ENCODE measurements around the gene MAGED1. TPM values are rescaled to one million over a fixed set of nuclear protein-coding genes. Genes with fewer than 3 reads are reported as not detected.

The MAGED1 gene
- total and polyA plus RNA-seq, 2 donors (not counting 1 experiment from before 2014, with no cell fraction given), result 28.3 to 29.1 TPM

DNA sequence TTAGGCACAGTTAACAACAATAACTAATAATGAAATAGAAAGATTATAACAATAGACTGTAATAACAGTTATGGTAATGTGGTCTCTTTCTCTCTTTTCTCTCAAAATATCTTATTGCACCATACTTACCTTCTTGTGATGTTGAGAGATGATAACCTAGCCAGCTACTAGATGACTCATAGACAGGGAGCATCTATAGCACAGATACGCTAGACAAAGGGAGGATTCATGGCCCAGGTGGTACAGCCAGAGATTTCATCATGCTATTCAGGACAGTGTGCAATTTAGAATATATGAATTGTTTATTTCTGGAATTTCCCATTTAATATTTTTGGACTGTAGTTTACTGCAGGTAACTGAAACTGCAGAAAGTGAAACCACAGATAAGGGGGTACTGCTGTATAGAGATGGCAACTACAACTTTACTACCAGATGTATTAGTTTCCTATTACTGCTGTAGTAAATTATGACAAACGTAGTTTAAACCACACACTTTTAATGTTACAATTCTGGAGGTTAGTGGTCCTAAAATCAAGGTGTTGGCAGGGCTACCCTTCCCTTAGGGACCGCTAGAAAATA lies 41.8 kb upstream of the MAGED1 start:
- Mint-ChIP-seq H3K27ac (no peak overlapping the region), H3K9me3 (ENCODE audit: insufficient read depth) (no peaks in the 10 kb centered on the region), H3K4me3 (no peak overlapping the region), H3K4me1 (peaks cover 6% of the 10 kb centered on the region), H3K27me3 (no peaks in the 10 kb centered on the region)
- Histone ChIP-seq H4K20me1 (ENCODE audit: control insufficient read depth, insufficient read depth, low read length, poor library complexity, severe bottlenecking) (no peaks in the 10 kb centered on the region), H3K79me2 (ENCODE audit: control insufficient read depth, insufficient read depth, low read length) (no peaks in the 10 kb centered on the region), H2AFZ (ENCODE audit: insufficient read depth, low read depth, low read length, poor library complexity, severe bottlenecking) (no peak overlapping the region), H3K36me3 (replicated peaks in 1 of 2; ENCODE audit: control extremely low read depth in 1 of 2, control insufficient read depth in 1 of 2, extremely low read depth in 1 of 2, insufficient read depth in 2 of 2, low read length in 1 of 2) (peaks cover 0 to 2% of the 10 kb centered on the region in 2 experiments), H3K4me3 (ENCODE audit: control extremely low read depth in 1 of 5, extremely low read depth in 1 of 5, insufficient read depth in 1 of 5, low read depth in 2 of 5, low read length in 4 of 5) (no peak overlapping the region), H3K9me3 (ENCODE audit: control extremely low read depth in 1 of 3, control insufficient read depth in 2 of 3, insufficient read depth in 1 of 3, low read length in 2 of 3) (no peaks in the 10 kb centered on the region), H3K27ac (ENCODE audit: low read length in 2 of 2) (no peak overlapping the region), H3K9ac (ENCODE audit: low read length) (no peak overlapping the region), H3K4me2 (replicated peaks; ENCODE audit: low read depth, low read length, poor library complexity, severe bottlenecking) (no peak overlapping the region), H3K27me3 (replicated peaks in 1 of 4; ENCODE audit: control extremely low read depth in 1 of 4, control insufficient read depth in 3 of 4, insufficient read depth in 4 of 4, low read length in 3 of 4) (no peaks in the 10 kb centered on the region), H3K4me1 (ENCODE audit: control insufficient read depth in 2 of 2, insufficient read depth in 2 of 2, low read length in 2 of 2) (no peaks in the 10 kb centered on the region)
- TF ChIP-seq, protein P1, sequence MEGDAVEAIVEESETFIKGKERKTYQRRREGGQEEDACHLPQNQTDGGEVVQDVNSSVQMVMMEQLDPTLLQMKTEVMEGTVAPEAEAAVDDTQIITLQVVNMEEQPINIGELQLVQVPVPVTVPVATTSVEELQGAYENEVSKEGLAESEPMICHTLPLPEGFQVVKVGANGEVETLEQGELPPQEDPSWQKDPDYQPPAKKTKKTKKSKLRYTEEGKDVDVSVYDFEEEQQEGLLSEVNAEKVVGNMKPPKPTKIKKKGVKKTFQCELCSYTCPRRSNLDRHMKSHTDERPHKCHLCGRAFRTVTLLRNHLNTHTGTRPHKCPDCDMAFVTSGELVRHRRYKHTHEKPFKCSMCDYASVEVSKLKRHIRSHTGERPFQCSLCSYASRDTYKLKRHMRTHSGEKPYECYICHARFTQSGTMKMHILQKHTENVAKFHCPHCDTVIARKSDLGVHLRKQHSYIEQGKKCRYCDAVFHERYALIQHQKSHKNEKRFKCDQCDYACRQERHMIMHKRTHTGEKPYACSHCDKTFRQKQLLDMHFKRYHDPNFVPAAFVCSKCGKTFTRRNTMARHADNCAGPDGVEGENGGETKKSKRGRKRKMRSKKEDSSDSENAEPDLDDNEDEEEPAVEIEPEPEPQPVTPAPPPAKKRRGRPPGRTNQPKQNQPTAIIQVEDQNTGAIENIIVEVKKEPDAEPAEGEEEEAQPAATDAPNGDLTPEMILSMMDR (IDR thresholded peaks at IDR 0.05), result no peak
- TF ChIP-seq EZH2 (IDR thresholded peaks at IDR 0.05; ENCODE audit: borderline replicate concordance, insufficient read depth, low read depth, low read length, poor library complexity, severe bottlenecking), result no peak
- ChIA-PET CTCF (no interaction called here), POLR2A (no interaction called here)
- WGBS (ENCODE audit: insufficient coverage), result 100% methylated on average over 1 of the region's 3 CpGs
- DNase-seq (no peak), ATAC-seq (ENCODE audit: low read depth) (no peak)
- intact Hi-C loops (cut with micrococcal nuclease), result no loop called here

DNA sequence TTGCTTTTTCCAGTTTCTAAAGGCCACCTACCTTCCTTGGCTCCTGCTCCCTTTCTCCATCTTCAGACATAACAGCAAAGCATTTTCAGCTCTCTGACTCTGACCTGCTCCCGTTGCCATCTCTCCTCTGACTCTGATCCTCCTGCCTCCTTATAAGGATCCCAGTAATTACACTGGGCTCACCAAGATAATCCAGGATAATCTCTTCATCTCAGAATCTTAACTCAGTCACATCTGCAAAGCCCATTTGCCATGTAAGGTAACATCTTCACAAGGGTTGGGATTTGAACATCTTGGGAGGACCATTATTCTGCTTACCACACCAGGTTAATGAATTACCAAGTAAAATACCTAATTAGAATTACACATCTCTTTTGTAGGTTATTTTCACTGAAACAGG lies 41.3 kb upstream of the MAGED1 start:
- no peak overlapping the region for H3K4me3 ChIP-seq (ENCODE audit: control extremely low read depth in 1 of 5, extremely low read depth in 1 of 5, insufficient read depth in 1 of 5, low read depth in 2 of 5, low read length in 4 of 5)
- no peak overlapping the region for H2AFZ ChIP-seq (ENCODE audit: insufficient read depth, low read depth, low read length, poor library complexity, severe bottlenecking)
- no peak overlapping the region for H3K4me3 Mint-ChIP-seq
- 100% methylated on average over 1 of the region's 1 CpG for WGBS (ENCODE audit: insufficient coverage)
- ATAC-seq (ENCODE audit: low read depth) (no peak), DNase-seq (no peak)
- no peak overlapping the region for H3K27ac ChIP-seq (ENCODE audit: low read length in 2 of 2)
- intact Hi-C loops (cut with micrococcal nuclease), result no loop called here
- H3K27me3 Mint-ChIP-seq, result no peaks in the 10 kb centered on the region
- ChIA-PET POLR2A (no interaction called here), CTCF (no interaction called here)
- TF ChIP-seq, protein P1 (IDR thresholded peaks at IDR 0.05), result no peak
- no peak for TF ChIP-seq EZH2 (IDR thresholded peaks at IDR 0.05; ENCODE audit: borderline replicate concordance, insufficient read depth, low read depth, low read length, poor library complexity, severe bottlenecking)
- no peaks in the 10 kb centered on the region for H3K27me3 ChIP-seq (replicated peaks in 1 of 4; ENCODE audit: control extremely low read depth in 1 of 4, control insufficient read depth in 3 of 4, insufficient read depth in 4 of 4, low read length in 3 of 4)
- H3K79me2 ChIP-seq (ENCODE audit: control insufficient read depth, insufficient read depth, low read length), result no peaks in the 10 kb centered on the region
- H3K4me2 ChIP-seq (replicated peaks; ENCODE audit: low read depth, low read length, poor library complexity, severe bottlenecking), result no peak overlapping the region
- H3K9me3 Mint-ChIP-seq (ENCODE audit: insufficient read depth), result no peaks in the 10 kb centered on the region
- no peak overlapping the region for H3K27ac Mint-ChIP-seq
- peaks cover 6% of the 10 kb centered on the region for H3K4me1 Mint-ChIP-seq
- no peak overlapping the region for H3K9ac ChIP-seq (ENCODE audit: low read length)
- H3K36me3 ChIP-seq (replicated peaks in 1 of 2; ENCODE audit: control extremely low read depth in 1 of 2, control insufficient read depth in 1 of 2, extremely low read depth in 1 of 2, insufficient read depth in 2 of 2, low read length in 1 of 2), result peaks cover 0 to 2% of the 10 kb centered on the region in 2 experiments
- peaks cover 0 to 3% (median 0%) of the 10 kb centered on the region in 3 donors for H3K9me3 ChIP-seq (ENCODE audit: control extremely low read depth in 1 of 3, control insufficient read depth in 2 of 3, insufficient read depth in 1 of 3, low read length in 2 of 3)
- no peaks in the 10 kb centered on the region for H4K20me1 ChIP-seq (ENCODE audit: control insufficient read depth, insufficient read depth, low read length, poor library complexity, severe bottlenecking)
- no peaks in the 10 kb centered on the region for H3K4me1 ChIP-seq (ENCODE audit: control insufficient read depth in 2 of 2, insufficient read depth in 2 of 2, low read length in 2 of 2)

Measured in B cell (primary cell).